PC-9 (cell line): ENCODE results near the gene MAP2K1.

Experiments
- EZH2 ChIP-seq: fragments of 200-600 bp; sonication (generic); IDR thresholded peaks from 2 replicates; pipeline ENCODE4 v1.8.0; 2017; ENCODE audit warnings: antibody characterized with exemption, low read depth
- TF ChIP-seq, protein P1 (sequence below): fragments of 200-600 bp; sonication (generic); conservative IDR thresholded peaks from 2 replicates; pipeline ENCODE4 v1.6.1; 2017; ENCODE audit warnings: mixed run types, antibody characterized with exemption, mild to moderate bottlenecking, moderate library complexity

DNA sequence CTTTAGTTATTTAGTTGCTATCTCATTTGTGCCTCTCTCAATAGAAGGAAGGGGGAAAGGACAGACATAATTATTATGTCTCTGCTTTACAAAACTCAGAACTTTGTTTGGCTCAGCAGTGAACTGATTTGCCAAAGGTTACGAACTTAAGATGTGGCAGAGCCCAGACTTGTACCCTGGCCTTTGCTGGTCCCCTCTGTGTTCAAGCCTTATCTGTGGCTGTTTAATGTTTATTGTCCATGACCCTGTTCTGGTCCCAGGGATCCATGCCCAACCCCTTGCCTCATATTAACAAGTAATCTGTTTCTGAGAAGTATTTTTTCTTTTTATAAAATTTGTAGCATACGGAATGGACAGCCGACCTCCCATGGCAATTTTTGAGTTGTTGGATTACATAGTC is 100.2 kb downstream of the MAP2K1 start:
- TF ChIP-seq, protein P1, sequence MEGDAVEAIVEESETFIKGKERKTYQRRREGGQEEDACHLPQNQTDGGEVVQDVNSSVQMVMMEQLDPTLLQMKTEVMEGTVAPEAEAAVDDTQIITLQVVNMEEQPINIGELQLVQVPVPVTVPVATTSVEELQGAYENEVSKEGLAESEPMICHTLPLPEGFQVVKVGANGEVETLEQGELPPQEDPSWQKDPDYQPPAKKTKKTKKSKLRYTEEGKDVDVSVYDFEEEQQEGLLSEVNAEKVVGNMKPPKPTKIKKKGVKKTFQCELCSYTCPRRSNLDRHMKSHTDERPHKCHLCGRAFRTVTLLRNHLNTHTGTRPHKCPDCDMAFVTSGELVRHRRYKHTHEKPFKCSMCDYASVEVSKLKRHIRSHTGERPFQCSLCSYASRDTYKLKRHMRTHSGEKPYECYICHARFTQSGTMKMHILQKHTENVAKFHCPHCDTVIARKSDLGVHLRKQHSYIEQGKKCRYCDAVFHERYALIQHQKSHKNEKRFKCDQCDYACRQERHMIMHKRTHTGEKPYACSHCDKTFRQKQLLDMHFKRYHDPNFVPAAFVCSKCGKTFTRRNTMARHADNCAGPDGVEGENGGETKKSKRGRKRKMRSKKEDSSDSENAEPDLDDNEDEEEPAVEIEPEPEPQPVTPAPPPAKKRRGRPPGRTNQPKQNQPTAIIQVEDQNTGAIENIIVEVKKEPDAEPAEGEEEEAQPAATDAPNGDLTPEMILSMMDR: no peak
- TF ChIP-seq EZH2: no peak
